CD8-positive, alpha-beta memory T cell (primary cell): ENCODE results near the gene HLCS. TPM values are rescaled to one million over a fixed set of nuclear protein-coding genes. Genes with fewer than 3 reads are reported as not detected.

Source experiments
- CTCF ChIA-PET: fragments of 350-600 bp; sonication (Branson Sonifier 250); formaldehyde crosslinking; loops from one replicate; lab custom pipeline; 2021; ENCODE audit warnings: antibody characterized with exemption; lab: Charles Lee
- POLR2A ChIA-PET: fragments of 350-600 bp; sonication (Branson Sonifier 250); formaldehyde crosslinking; loops from one replicate; lab custom pipeline; 2021; ENCODE audit warnings: antibody characterized with exemption; lab: Charles Lee
- DNase-seq, 5 donors: peaks; one replicate each; pipeline versions ENCODE4 v3.0.0 to v3.0.0-alpha.2; 2020 to 2022; ENCODE audit warnings: mixed read lengths in 1 of 5
- H3K27ac ChIP-seq: one replicate; pipeline ENCODE4 v1.7.0; 2013; ENCODE audit warnings: low read depth, mild to moderate bottlenecking, low read length, moderate library complexity
- H3K27me3 ChIP-seq: 2 replicates; pipeline ENCODE4 v1.7.0; 2013; ENCODE audit warnings: low read length, mild to moderate bottlenecking; ENCODE audit not compliant: insufficient read depth, poor library complexity, severe bottlenecking
- H3K36me3 ChIP-seq: 2 replicates; pipeline ENCODE4 v1.7.0; 2013; ENCODE audit warnings: mild to moderate bottlenecking, low read length, moderate library complexity; ENCODE audit not compliant: insufficient read depth
- H3K4me1 ChIP-seq: 2 replicates; pipeline ENCODE4 v1.7.0; 2013; ENCODE audit warnings: mild to moderate bottlenecking, low read length, moderate library complexity; ENCODE audit not compliant: insufficient read depth
- H3K4me3 ChIP-seq: 2 replicates; pipeline ENCODE4 v1.7.0; 2013; ENCODE audit warnings: mild to moderate bottlenecking, low read length
- H3K9me3 ChIP-seq: 2 replicates; pipeline ENCODE4 v1.7.0; 2013; ENCODE audit warnings: mild to moderate bottlenecking, low read length
- H3K27ac Mint-ChIP-seq, 8 donors: one replicate each; pipeline ENCODE4 v1.8.0; 2020 to 2021; ENCODE audit warnings: mixed read lengths in 8 of 8, mild to moderate bottlenecking in 6 of 8, inconsistent platforms in 3 of 8, moderate library complexity in 3 of 8
- H3K27me3 Mint-ChIP-seq, 2 donors: one replicate each; pipeline ENCODE4 v1.8.0; 2020 to 2021; ENCODE audit warnings: mixed read lengths in 2 of 2, mild to moderate bottlenecking in 1 of 2, moderate library complexity in 1 of 2
- H3K36me3 Mint-ChIP-seq, 3 donors: one replicate each; pipeline ENCODE4 v1.8.0; 2020 to 2021; ENCODE audit warnings: mixed read lengths in 3 of 3, inconsistent platforms in 1 of 3, mild to moderate bottlenecking in 1 of 3
- H3K4me1 Mint-ChIP-seq, 3 donors: one replicate each; pipeline ENCODE4 v1.8.0; 2020 to 2021; ENCODE audit warnings: mixed read lengths in 3 of 3, inconsistent platforms in 1 of 3, mild to moderate bottlenecking in 1 of 3
- H3K4me3 Mint-ChIP-seq, 7 donors: one replicate each; pipeline ENCODE4 v1.8.0; 2020 to 2021; ENCODE audit warnings: mixed read lengths in 7 of 7, mild to moderate bottlenecking in 6 of 7, moderate library complexity in 4 of 7, inconsistent platforms in 2 of 7
- H3K9me3 Mint-ChIP-seq, 5 donors: one replicate each; pipeline ENCODE4 v1.8.0; 2020 to 2022; ENCODE audit warnings: mixed read lengths in 5 of 5, mild to moderate bottlenecking in 3 of 5, moderate library complexity in 2 of 5, inconsistent platforms in 1 of 5
- polyA plus RNA-seq: library from polyadenylated mRNA; unstranded; fragments of 300-500 nt; fragmentation: Illumina TruSeq; gene quantifications from one replicate; pipeline ENCODE4 v1.2.3, GENCODE V29; 2021
- total RNA-seq, 2 experiments: library from RNA; stranded (reverse); gene quantifications; one replicate each; pipeline ENCODE4 v1.2.3, GENCODE V29; 2021

Gene HLCS
- total and polyA plus RNA-seq, 3 experiments from 2014 or later: 12.7 to 14.7 (median 13.4) TPM

- Histone ChIP-seq H3K4me3 (no peak overlapping the region), H3K27ac (no peak overlapping the region), H3K9me3 (no peaks in the 10 kb centered on the region), H3K36me3 (no peaks in the 10 kb centered on the region), H3K27me3 (no peaks in the 10 kb centered on the region), H3K4me1 (no peaks in the 10 kb centered on the region)
- Mint-ChIP-seq H3K4me1 (no peaks in the 10 kb centered on the region), H3K9me3 (peaks cover 0 to 4% (median 0%) of the 10 kb centered on the region in 5 donors), H3K27me3 (peaks cover 5 to 24% of the 10 kb centered on the region in 2 donors), H3K27ac (no peak overlapping the region), H3K36me3 (no peaks in the 10 kb centered on the region), H3K4me3 (no peak overlapping the region)
- ChIA-PET POLR2A (no interaction called here), CTCF (no interaction called here)
- no peak for DNase-seq
These were observed 233.7 kb downstream of the HLCS start for GRCh38 chr21:36732761-36733160.

DNA sequence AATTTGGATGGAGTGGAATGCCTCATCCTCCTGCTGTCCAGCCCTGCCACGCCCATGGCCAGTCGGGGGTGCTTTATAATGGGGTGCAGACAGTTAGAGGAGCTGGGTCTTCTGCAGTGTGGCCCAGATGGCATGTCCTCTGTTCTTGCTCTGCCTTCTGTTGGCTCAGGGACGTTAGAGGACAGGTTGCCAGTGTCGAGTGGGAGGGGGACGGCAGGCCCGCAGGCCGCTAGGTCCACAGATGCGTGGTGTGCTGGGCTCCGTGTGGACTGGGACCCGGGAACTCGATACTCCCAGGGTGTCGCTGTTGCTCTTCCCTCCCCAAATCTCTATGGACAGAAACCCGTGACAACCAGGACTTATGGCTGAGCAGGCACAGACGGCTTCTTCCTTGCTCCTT lies 234.3 kb downstream of the HLCS start:
- Histone ChIP-seq H3K4me3 (no peak overlapping the region), H3K9me3 (no peaks in the 10 kb centered on the region), H3K27me3 (peaks cover 4% of the 10 kb centered on the region), H3K4me1 (no peaks in the 10 kb centered on the region), H3K36me3 (no peaks in the 10 kb centered on the region), H3K27ac (no peak overlapping the region)
- Mint-ChIP-seq H3K4me3 (no peak overlapping the region), H3K36me3 (no peaks in the 10 kb centered on the region), H3K4me1 (no peaks in the 10 kb centered on the region), H3K27ac (no peak overlapping the region), H3K9me3 (peaks cover 0 to 4% (median 0%) of the 10 kb centered on the region in 5 donors), H3K27me3 (peaks cover 5 to 27% of the 10 kb centered on the region in 2 donors)
- DNase-seq: no peak
- POLR2A ChIA-PET: no interaction called here
- CTCF ChIA-PET: no interaction called here

DNA sequence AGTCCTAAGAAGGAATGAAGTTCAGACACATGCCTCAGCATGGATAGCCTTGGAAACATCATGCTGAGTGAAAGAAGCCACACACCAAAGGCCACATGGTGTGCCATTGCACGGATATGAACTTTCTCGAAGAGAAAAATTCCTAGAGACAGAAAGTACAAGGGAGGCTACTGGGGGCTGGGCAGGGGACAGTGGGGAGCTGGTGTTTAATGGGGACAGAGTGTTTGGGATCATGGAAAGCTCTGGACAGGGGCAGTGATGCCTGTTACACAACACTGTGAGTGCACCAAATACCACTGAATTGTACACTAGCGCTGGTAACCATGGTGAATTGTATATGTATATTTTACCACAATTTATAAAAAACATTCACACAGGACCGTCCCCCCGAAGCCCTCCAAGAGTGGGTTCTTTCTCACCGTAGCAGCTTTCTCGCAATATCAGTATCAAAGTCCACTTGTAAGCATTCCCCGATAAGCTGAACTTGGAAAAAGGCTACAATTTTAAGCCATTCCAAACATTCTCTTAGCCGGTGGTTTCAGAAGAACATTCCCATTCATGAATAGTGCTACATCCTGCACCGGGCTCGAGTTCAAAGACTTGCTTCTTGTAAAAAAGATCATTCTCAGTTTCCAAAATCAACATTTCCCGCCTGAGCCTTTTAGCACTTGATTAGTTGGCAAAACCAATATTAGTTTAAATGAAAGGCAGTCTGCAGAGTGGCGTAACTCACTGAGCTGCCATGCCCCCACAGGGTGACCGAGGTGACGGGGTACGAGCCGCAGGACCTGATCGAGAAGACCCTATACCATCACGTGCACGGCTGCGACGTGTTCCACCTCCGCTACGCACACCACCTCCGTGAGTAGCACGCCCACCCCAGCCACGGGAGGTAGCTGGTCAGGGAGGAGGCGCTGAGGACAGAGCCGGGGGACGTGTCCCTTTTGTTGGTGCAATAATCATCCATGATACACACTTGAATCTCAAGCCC lies 235.9 kb downstream of the HLCS start:
- no peak overlapping the region for H3K27ac ChIP-seq
- no peak for DNase-seq
- ChIA-PET POLR2A (no interaction called here), CTCF (no interaction called here)
- no peak overlapping the region for H3K4me3 ChIP-seq
- Mint-ChIP-seq H3K27ac (no peak overlapping the region), H3K27me3 (peaks cover 5 to 19% of the 10 kb centered on the region in 2 donors), H3K4me1 (no peaks in the 10 kb centered on the region), H3K9me3 (peaks cover 0 to 4% (median 0%) of the 10 kb centered on the region in 5 donors), H3K4me3 (no peak overlapping the region), H3K36me3 (no peaks in the 10 kb centered on the region)
- H3K4me1 ChIP-seq: no peaks in the 10 kb centered on the region
- no peaks in the 10 kb centered on the region for H3K9me3 ChIP-seq
- peaks cover 4% of the 10 kb centered on the region for H3K27me3 ChIP-seq
- H3K36me3 ChIP-seq: no peaks in the 10 kb centered on the region

DNA sequence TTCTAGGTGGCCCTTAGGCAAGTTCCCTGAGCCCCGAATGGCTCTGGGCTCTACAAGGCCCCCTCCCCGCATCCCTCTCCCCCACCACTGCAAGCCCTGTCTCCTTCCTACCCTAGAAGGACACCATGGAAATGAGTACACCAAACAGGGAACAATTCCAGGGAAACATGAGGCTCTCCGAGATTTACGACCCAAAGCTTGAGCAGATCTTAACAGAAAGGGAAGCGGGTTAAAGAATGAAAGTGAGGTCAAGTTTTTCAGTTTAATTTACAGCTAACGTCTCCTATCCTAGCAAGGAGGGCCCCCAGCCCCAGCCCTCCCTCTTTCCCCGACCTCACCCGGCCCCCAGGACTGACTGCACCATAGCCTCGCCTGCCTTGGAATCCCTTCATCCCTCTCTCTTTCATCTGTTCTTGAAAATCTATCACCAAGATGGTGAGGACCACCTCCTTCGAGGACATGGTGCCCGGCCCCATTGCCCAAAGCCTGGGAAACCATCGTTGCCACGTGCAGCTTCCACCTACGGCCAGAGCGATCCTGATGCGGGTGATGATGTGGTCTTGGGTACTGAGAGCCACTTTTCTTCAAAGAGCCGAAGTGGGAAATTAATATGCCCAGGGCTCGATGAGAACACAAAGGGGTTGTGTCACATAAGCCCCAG lies 237.0 kb downstream of the HLCS start:
- Histone ChIP-seq H3K9me3 (no peaks in the 10 kb centered on the region), H3K4me3 (no peak overlapping the region), H3K27me3 (peaks cover 4% of the 10 kb centered on the region), H3K4me1 (no peaks in the 10 kb centered on the region), H3K36me3 (no peaks in the 10 kb centered on the region), H3K27ac (no peak overlapping the region)
- DNase-seq: no peak
- Mint-ChIP-seq H3K4me1 (no peaks in the 10 kb centered on the region), H3K36me3 (no peaks in the 10 kb centered on the region), H3K4me3 (no peak overlapping the region), H3K27ac (no peak overlapping the region), H3K27me3 (peaks cover 5 to 15% of the 10 kb centered on the region in 2 donors), H3K9me3 (no peaks in the 10 kb centered on the region)
- ChIA-PET POLR2A (no interaction called here), CTCF (no interaction called here)

GRCh38 chr21:36728371-36729111 lies 237.9 kb downstream of the HLCS start:
- H3K4me3 Mint-ChIP-seq: peak overlapping the region in 1 of 7 donors; percentile 40
- Histone ChIP-seq H3K36me3 (no peaks in the 10 kb centered on the region), H3K4me3 (no peak overlapping the region), H3K4me1 (no peaks in the 10 kb centered on the region), H3K27ac (no peak overlapping the region), H3K9me3 (no peaks in the 10 kb centered on the region), H3K27me3 (peaks cover 4% of the 10 kb centered on the region)
- no peak for DNase-seq
- no peak overlapping the region for H3K27ac Mint-ChIP-seq
- no peaks in the 10 kb centered on the region for H3K36me3 Mint-ChIP-seq
- no peaks in the 10 kb centered on the region for H3K9me3 Mint-ChIP-seq
- ChIA-PET POLR2A (no interaction called here), CTCF (no interaction called here)
- no peaks in the 10 kb centered on the region for H3K4me1 Mint-ChIP-seq
- H3K27me3 Mint-ChIP-seq: peaks cover 5 to 12% of the 10 kb centered on the region in 2 donors

GRCh38 chr21:36727866-36728265 lies 238.6 kb downstream of the HLCS start:
- POLR2A ChIA-PET: no interaction called here
- H3K4me1 Mint-ChIP-seq: no peaks in the 10 kb centered on the region
- CTCF ChIA-PET: no interaction called here
- Histone ChIP-seq H3K9me3 (no peaks in the 10 kb centered on the region), H3K27me3 (peaks cover 4% of the 10 kb centered on the region), H3K4me3 (no peak overlapping the region), H3K36me3 (no peaks in the 10 kb centered on the region), H3K27ac (no peak overlapping the region), H3K4me1 (no peaks in the 10 kb centered on the region)
- no peak overlapping the region for H3K27ac Mint-ChIP-seq
- peaks cover 8 to 12% of the 10 kb centered on the region in 2 donors for H3K27me3 Mint-ChIP-seq
- DNase-seq: no peak
- no peaks in the 10 kb centered on the region for H3K36me3 Mint-ChIP-seq
- no peaks in the 10 kb centered on the region for H3K9me3 Mint-ChIP-seq
- H3K4me3 Mint-ChIP-seq: peak overlapping the region in 1 of 7 donors; percentile 40

DNA sequence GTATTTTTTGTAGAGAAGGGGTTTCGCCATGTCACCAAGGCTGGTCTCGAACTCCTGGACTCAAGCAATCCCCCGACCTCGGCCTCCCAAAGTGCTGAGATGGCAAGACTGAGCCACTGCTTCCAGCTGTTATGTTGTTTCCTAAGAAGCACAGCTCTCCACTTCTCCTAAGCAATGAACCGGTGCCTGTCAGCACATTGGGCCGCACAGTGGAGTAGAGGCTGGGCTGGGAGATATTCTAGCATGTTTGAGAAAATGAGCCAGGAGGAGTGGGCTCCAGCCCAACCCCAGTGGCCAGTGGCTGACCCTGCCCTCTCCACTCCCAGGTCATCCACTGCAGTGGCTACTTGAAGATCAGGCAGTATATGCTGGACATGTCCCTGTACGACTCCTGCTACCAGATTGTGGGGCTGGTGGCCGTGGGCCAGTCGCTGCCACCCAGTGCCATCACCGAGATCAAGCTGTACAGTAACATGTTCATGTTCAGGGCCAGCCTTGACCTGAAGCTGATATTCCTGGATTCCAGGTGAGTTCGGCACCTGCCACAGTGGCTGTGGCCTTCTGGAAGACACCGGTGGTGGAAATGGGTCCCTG lies 240.6 kb downstream of the HLCS start:
- H3K36me3 ChIP-seq: no peaks in the 10 kb centered on the region
- no peaks in the 10 kb centered on the region for H3K4me1 ChIP-seq
- ChIA-PET CTCF (interaction anchor here (0.6 kb wide), 1 partner anchor 12 kb away, joined by 3 read pairs; no protein-coding TSS in a partner anchor), POLR2A (no interaction called here)
- Mint-ChIP-seq H3K9me3 (no peaks in the 10 kb centered on the region), H3K4me1 (no peaks in the 10 kb centered on the region), H3K36me3 (no peaks in the 10 kb centered on the region), H3K4me3 (no peak overlapping the region), H3K27ac (no peak overlapping the region), H3K27me3 (peaks cover 15% of the 10 kb centered on the region in 2 donors)
- no peaks in the 10 kb centered on the region for H3K9me3 ChIP-seq
- peaks cover 4% of the 10 kb centered on the region for H3K27me3 ChIP-seq
- no peak overlapping the region for H3K27ac ChIP-seq
- H3K4me3 ChIP-seq: no peak overlapping the region
- no peak for DNase-seq
